ENCODE results near the gene PHEX.
A peak's percentile ranks its signal among the peaks of the same experiment; 100 is the strongest.

Gene PHEX

DNA sequence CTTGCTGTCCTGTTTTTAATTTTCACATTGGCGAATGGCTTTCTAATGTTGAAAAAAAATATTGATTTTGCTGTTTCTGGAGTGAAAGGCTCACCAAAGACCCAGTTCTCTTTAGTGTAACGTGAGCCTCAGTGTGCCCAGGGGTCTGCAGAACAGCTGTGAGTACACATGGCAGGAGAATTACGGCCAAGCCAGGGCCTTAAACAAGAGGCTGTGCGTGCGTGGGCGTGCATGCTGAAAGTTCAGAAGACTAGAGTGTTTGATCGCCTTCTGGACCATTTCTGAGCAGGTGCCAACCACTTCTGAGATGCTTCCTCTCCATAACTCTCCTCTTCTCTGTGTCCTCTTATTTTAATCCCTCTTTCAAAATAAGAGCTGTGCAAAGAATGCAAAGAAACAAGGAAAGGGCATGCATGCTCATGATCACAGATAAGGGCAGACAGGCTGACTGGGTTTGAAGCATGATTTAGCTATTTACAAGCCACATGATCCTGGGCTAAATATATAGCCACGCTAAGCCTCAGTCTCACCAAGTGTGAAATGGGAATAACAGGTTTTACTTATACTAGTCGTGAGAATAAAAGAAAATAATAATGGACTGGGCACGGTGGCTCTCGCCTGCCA is 9.9 kb downstream of the PHEX start:
- no peak for DNase-seq

DNA sequence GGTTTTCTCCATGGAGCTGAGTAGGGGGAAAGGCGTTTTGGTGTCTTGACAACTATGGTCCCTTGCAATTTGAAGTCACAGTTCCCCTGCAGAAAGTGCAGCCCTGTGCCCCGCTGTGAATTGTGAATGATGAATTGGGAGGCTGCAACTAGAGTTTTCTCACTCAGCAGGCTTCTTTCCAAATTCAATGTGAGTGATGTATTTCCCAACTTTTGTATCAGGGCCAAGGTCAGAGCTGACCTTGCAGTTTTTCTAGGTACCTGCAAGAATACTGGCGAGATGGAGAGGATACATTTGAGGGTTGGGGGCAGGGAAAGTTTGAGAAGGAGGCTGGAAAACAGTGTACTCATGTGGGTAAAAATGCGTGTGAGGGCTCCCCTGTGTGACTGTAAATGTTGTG is 11.7 kb downstream of the PHEX start:
- no peak for DNase-seq

DNA sequence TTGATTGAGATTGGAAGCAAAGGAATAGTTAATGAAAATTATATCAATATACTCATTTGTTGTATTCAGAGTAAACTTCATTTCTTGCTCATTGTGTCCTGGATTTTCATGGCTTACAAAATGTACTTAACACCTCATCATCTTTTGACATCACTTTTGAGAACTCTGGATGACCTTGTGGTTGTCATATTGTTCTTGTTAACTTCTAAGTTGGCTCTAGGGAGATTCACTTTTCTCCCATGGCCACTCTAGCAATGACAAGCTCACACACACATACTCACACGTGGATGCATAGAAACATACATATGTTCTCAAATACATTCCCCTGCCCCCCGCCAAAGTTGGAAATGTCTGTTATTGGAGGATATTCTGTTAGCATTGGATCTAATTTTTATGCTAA is 15.3 kb downstream of the PHEX start:
- DNase-seq: no peak

DNA sequence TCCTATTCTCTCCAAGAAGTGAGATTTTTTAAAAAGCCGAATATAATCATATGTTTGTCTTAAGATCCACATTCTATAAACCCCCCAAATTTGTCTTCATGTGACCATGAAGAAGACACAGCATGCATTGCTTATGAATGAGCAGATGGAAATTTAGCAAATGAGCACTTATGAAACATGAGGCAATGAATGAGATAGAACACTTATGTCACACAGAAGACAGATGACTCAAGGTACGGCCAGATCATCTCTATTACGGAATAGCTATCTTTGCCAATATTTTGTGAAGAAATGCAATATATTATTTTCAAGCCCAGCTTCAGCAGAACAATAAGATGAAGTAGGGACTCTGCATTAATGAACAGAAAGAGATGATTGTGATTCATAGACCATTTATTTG is 21.4 kb downstream of the PHEX start:
- DNase-seq: no peak

DNA sequence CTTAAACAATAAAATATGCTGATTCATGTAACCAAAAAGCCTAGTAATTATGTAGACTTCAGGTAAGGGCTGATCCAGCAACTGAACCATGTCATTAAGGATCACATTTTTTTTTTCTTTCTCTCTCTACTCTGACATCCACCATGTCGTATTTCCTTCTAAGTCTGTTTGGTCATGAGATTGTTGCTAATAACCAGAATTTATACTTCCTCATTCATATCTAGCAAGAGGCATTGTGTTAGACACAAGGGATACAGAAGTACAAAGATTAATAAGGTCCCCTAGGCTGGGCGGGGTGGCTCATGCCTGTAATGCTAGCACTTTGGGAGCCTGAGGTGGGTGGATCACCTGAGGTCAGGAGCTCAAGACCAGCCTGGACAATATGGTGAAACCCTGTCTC is 24.1 kb downstream of the PHEX start:
- DNase-seq: no peak

DNA sequence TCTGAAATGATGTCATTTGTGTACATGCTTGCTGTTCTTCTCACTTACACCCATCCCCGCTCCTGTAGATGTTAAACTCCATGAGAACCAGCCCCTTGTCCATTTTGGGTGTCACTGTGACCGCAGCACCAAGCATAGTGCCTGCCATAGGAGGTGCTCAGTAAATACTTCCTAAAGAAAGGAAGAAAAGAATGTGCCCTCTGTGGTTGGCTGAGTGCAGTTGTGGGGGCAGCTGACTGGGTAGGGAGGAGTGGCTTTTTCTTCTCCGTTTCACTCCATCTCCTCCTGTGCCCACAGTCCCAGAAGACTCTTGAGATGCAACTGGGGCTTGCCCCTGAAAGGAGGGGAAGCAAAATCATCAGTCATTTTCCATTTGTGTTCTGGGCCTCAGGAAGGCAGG is 25.5 kb downstream of the PHEX start:
- no peak for DNase-seq

DNA sequence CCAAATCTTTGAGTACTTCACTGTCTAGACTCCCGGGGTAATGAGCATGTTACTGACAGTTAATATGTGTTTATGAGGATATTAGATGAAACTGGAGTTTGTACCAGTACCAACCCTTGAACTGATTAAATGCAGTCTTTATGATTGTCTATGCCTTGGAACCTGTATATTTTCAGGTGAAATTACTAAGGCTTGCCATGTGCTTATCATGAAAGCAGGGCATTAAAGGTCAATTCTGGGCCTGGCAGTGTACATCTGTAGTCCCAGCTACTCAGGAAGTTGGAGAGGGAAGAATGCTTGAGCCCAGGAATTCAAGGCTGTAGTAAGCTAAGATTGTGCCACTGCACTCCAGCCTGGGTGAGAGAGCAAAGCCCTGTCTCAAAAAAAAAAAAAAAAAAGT is 27.6 kb downstream of the PHEX start:
- no peak for DNase-seq

DNA sequence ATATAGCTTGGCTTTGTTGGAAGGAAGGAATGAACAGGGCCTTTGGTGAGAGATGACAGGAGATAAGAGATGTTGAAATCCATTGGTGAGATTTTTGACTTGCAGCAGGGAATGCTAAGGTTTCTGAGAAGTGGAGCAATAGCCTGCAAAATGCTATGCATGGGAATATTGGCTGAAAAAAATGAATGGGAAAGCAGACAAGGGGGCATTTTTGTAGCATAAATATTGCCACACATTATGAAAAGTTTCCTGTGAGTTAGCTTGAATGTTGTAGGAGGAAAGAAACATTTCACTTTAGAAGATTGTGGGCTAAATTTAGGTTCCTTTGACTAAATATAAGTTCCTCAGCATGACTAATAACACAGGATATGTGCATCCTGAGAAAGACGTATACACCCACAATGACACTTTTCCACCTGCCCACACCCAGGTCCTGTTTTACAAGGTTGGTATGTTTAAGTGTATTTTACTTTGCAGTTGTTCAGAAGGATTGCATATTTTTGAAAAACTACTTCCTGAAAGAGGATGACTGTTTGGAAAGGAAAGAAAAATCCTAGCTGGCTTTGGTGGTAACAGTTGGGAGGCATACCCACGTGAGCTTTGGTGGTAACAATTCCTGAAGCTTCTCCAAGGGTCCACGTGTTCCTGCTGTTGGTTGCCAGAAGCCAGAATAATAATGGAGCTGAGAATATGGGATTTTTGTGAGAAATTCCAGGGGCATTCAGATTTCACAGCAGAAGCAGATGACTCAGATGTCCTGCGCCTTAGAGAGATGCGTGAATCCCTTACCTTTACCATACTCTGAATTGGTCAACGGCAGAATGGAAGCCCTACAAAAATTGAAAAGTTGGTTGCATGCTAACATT is 28.5 kb downstream of the PHEX start:
- no peak for DNase-seq

DNA sequence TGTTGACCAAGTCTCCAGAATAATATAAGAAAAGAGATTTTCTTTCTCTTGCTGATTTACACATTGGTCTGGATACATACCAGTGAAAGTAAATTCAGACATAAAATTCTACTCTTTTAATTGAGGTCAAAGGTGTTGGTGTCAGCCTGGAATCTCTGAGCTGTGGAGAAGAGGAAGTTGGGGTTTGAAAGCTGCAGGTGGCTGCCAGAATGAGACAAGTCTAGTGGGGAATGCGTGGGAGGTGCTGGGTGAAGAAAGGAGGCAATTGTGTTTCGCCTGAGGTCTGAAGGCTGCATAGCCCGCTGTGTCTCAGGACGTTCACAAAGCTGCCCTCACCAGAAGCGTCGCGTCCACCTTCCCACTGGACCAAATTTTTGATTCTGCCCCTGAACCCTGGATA is 31.2 kb downstream of the PHEX start:
- no peak for DNase-seq

DNA sequence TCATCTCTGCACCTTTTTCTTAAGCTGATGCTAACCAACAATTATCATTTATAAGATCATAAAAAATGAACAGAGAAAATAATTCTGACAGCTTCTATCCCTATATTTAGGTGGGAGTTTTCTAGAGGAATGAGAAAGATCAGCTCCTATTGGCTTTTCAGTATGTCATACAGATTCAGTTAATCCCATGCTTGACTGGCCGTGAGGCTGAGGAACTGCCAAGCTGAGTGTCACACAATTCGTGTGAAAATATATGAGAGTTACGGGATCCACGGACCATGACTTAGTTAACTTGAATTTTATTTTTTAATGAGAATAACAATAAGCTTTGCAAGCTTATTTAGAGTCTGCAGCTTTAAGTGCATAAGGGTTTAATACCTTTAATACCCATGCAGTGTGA is 37.5 kb downstream of the PHEX start:
- no peak for DNase-seq

DNA sequence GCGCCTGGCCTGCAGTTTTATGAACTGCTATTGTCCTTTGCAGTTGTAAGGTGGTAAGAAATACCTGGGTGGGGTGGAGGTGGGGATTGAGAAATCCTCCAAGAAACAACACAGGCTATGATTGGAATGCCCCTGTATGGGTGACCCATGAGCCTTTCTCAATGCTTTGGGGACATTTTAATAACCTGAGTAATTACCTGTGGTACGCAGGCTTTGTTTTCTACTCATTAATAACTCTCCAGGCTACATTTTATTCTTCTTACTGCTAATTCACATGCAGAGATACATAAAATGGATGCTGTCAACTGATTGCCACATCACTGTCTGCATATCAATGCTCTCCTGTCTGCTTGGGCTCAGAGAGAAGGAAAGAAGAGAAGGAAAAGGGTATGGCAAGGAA is 41.8 kb downstream of the PHEX start:
- no peak for DNase-seq

DNA sequence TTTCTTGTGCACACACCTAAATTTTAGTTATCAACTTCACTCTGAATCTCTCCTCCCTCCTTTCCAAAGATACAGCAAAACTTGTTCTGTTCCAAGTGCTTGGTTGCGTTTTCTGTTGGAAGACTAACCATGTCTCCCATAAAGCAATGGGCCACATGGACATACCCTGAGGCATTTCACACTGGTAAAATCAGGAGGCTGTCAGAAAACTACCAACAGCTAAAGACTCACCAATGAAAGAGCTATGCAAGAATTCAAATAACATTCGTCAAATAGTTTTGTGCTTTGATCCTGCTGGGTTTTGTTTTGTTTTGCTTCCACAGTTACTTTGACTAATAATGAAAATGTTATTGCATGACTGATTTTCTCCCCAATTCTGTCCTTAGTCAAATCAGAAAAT is 46.0 kb downstream of the PHEX start:
- no peak for DNase-seq

DNA sequence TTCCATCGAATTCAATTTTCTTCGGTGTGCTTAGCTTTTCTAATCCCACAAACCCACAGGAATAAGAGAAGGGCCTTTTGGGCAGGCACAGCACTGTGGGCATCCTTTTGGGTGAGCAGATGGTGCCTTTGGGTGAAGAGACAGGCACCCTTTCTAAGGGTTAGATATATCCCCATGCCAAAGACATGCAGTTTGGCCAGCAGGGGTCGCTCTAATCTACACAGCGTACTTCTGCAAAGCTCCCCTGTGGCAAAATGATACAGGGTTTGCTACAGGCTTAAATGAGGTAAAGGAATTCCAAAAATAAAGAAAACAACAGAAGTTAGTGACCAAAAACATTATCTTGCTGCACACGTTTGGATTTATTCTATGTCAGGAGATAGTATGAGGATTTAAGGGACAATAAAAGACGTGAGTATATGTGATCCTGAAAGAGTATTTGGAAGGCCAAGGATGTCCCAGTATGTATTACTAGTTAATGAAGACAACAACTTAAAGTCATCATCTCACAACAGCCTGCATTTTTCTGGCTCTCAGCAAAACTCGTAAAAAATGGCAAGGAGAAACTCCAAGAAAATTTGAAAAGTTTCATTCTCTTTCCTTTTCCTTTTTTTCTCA is 49.5 kb downstream of the PHEX start:
- peak; percentile 17 for DNase-seq

DNA sequence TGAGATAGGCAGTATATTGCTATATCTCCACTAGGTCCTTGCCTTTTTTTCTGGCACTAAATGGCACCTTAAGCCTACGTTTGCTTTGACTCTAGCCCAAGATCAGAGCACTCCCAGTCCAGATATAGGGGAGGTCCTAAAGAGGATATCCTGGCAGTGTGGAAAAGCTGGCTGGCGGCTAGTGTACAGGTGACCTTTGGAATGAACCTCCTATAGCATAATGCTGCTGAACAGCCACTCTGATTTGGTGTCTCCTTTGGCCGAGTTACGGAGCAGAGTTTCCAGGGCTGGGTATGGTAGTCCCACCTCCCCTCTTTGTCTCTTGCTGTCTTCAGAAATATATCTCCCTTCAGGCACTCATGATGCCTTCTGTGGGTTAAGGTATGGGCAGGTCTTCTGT is 53.9 kb downstream of the PHEX start:
- no peak for DNase-seq

DNA sequence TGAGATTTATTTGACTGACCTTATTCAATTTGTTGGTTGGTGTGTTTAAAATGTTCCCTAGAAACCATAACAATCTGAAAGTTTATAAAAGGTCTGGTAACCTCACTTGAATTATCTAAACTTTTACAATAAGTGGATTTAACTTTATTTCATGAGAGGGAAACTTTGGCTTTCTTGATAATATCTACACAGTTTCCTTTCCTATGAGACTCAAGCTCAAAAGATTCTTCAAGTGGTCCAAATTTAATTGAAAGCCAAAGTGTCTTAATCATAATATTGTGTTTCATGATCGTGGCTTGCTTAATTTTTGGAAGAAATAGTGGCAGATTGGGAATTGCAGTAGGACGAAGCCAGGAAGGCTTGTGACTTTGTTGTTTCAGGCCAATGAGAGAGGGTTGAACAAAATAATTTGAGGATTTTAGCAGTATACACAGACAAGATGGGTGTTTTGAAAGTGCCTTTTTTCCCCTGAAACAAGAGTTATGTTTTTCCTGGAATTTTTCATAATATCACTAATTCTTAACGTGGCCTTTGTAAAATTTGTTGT is 55.0 kb downstream of the PHEX start:
- DNase-seq: no peak

DNA sequence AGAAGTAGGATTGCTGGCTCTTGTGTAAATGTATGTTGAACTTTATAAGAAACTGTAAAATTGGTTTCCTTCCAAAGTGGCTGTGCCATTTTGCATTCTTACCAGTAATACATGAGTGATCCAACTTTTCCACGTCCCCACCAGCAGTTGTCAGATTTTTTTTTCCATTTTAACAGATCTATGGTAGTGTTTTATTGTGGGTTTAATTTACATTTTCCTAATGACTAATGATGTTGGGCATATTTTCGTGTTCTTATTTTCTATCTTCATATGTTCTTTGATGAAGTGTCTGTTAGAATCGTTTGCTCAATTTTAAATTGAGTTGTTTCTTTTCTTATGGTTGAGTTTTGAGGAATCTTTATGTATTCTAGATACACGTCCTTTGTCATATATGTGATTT is 56.2 kb downstream of the PHEX start:
- no peak for DNase-seq

DNA sequence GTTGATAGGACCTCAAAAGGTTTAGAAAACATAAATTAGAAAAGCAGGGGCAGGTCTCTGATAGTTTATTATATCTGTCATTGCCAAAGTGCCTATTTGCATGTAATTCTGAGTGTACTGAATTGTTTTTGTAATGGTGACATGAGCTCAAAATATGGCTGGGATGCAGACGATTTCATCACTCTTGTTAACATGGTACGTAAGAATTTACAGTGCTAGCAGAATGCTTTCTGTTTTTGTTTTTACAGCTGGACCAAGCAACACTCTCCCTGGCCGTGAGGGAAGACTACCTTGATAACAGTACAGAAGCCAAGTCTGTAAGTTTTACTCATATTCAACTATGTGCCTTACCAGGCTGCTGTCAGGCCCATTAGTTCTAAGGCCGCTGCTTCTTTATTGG is 58.1 kb downstream of the PHEX start:
- DNase-seq: no peak

DNA sequence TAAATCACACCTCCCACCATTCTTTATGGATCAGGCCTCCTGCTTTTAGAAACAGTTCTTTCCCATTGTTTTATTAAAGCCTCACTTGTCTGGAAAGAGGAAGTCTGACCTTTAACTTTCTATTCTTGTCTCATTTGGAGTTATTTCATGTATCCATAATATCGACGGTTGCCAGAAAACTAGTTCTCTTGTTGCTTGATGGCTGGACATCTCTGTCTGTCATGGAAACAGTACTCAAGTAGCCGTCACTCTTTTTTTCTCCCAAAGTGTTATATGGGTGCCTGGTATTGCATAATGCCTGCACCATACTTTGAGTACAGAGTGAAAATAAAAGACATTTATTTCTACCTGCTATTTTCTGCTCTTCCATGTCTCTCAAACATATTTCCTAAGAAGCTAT is 61.4 kb downstream of the PHEX start:
- no peak for DNase-seq

DNA sequence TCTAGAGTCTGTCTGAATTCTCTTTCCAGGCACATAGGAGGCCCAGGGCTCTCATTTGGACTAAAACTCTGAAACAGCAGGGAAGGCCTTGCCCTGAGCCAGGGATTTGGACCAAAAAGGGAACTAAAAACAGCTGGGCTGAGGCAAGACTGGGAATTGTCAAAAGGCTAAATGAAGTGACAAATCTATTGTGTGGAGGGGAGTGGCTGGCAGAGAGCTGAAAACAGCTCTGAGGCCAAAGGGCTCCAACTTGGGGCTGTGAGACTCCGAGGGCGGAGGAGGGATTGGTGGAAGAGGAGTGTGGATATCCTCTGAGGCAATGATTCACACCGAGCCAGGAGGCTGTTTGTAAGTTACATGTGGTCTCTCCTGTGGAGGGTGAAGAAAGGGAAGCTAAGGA is 63.2 kb downstream of the PHEX start:
- DNase-seq: no peak

DNA sequence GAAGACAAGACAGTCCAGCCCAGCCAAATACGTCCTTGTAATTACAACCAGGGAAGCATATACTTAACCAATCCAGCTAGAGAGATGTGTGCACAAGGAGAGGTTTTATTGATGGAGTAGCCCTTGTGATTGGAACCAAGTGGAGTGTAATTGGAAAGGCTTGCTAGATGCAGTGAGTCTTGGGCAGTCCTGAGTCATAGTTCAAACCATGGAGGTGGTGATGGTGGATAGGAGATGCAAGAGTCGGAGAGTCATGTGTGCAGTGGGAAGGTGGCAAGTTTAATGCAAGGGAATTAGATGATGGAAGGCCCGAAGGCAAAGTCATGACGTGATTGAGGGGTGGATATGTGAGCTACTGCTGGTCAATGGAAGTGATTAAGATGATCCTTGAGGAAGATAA is 63.7 kb downstream of the PHEX start:
- DNase-seq: no peak

DNA sequence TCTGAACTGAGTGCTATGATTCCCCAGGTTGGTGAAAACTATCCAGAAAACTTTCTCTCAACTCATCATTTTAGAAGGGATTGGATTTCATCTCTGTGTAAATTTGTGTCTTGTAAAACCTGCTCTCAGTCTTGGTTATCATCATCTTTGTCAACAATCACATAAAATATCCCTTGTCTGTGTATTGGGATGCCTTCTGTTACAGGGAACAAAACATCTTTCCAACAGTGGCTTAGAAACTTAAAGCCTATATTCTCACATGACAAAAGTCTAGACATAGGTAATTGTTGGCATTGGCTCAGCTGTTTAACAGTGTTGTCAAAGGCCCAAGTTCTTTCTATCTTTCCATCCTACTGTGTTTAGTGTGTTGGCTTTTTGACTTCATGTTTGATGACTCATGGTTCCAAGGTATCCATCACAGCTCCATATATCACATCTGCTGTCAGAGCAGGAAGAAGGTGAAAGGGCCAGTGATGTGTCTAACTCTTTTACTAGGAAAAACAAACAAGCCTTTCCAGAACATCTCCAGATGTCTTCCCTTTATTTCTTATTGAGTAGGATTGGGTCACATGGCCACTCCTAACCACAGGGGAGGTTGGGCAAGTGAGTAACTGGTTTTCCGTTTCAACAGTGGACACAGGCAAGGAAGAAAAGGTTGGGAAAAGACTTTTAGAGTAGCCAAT is 65.0 kb downstream of the PHEX start:
- DNase-seq: no peak

DNA sequence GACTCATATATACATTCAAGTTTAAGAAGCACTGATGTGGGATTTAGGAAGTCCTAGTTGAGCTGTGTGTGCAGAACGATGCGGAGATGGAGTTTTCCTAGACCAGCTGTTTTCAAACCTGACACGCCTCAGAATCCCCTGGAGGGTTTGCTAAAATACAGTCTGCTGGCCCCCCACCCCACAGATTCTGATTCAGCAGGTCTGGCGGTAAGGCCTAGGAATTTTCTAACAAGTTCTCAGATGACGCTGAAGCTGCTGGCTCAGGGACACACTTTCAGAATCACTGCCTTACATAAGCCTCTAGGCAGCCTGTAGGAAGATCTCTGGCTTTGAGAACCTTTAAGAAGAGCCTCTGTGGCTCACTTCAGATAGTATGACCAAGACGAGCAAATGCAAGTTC is 73.1 kb downstream of the PHEX start:
- no peak for DNase-seq

DNA sequence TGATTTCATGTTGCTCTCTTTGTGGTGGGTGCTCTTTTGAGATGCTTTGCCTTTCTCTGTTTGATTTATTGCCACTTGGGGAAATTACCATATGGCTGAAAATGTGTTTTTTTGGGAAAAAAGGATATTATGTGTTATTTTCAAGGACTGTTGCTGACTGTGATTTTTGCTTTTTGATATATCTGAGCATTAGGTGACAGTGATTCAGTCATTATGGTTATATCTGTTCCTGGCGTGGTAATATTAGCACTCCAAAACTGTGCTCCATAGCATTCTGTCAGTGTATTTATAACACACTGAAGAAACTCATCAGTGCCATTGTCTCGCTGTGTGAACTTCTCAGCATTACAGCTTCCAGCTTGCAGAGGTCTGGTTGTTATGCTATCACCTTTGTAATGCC is 73.8 kb downstream of the PHEX start:
- no peak for DNase-seq

DNA sequence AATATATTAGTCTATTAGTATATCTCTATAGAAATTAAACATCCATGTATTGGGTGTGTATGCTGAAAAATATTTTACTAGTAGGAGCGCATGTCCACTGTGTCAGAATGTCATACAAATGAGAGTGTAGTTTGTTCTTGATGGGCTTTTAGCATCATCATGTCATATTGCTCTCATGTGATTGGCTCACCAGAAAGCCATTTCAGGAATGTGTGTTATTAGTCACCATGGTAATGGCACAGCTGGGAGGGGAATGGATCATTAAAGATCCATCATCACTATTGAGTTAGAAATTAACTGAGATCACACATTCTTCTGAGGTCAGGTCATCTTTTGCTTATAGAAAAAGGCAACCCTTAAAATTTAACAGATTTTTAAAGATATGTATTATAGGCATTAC is 77.3 kb downstream of the PHEX start:
- no peak for DNase-seq
